Effector memory CD8-positive, alpha-beta T cell (primary cell): ENCODE results near the gene WASF1.

Experiments used
- ATAC-seq: fragments of 150-1000 bp; cut with Tn5 transposase; replicated peaks from 2 replicates; pipeline ENCODE4 v1.10.0; 2021; ENCODE audit warnings: mild to moderate bottlenecking, moderate library complexity
- DNase-seq, 3 experiments: peaks; one replicate each; pipeline ENCODE4 v3.0.0; 2021
- H3K27ac Mint-ChIP-seq, 2 donors: one replicate each; pipeline ENCODE4 v1.8.0; 2022; ENCODE audit warnings: mild to moderate bottlenecking in 2 of 2, mixed read lengths in 2 of 2, moderate library complexity in 2 of 2
- H3K27me3 Mint-ChIP-seq, 2 donors: one replicate each; pipeline ENCODE4 v1.8.0; 2022; ENCODE audit warnings: mixed read lengths in 2 of 2
- H3K36me3 Mint-ChIP-seq: one replicate; pipeline ENCODE4 v1.8.0; 2022; ENCODE audit warnings: mild to moderate bottlenecking, moderate library complexity, mixed read lengths; ENCODE audit not compliant: insufficient read depth
- H3K4me1 Mint-ChIP-seq, 2 donors: one replicate each; pipeline ENCODE4 v1.8.0; 2022; ENCODE audit warnings: low read depth in 2 of 2, mixed read lengths in 2 of 2
- H3K4me3 Mint-ChIP-seq, 2 donors: one replicate each; pipeline ENCODE4 v1.8.0; 2022; ENCODE audit warnings: mild to moderate bottlenecking in 2 of 2, mixed read lengths in 2 of 2, moderate library complexity in 2 of 2
- H3K9me3 Mint-ChIP-seq, 2 donors: one replicate each; pipeline ENCODE4 v1.8.0; 2022; ENCODE audit warnings: mixed read lengths in 2 of 2

WASF1 gene

GRCh38 chr6:110055387-110055735, 124.1 kb downstream of the WASF1 start:
- Mint-ChIP-seq H3K27me3 (peaks cover 42 to 70% of the 10 kb centered on the region in 2 donors), H3K36me3 (no peaks in the 10 kb centered on the region), H3K4me3 (no peak overlapping the region), H3K27ac (no peak overlapping the region), H3K4me1 (no peaks in the 10 kb centered on the region), H3K9me3 (no peaks in the 10 kb centered on the region)
- no peak for ATAC-seq
- DNase-seq = no peak

DNA sequence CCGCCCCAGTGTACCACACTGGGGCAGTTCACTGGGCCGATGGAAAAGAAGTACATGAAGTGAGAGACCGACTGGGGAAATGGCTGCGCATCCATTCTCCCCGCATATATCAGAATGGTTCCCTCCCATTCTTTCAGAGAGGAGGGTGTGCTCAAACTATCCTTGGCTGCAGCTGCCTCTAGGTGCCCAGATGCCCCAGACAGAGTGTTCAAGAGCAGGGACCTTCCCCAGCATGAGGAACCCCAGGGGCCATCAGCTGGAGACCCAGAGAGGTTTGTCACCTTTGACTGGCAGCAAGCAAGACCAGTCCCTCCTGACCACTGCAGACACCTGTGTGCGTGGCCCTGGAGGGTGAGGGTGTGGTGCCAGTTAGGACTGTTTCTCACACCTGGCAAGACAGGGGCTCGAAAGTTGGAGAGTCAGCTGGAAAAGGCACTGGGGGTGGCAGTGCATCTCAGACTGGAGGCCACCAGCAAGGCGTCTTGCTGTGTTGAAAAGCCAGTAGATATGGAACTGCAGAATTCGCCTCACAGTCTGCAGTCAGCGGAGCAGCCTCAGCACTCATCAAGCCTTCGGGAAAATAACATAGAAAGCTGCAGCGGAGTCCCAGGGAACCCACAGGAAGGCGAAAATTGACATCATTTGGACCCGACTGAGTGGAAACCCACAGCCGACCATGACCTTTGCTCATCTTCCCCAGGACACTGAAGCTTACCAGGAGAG, 124.6 kb downstream of the WASF1 start:
- Mint-ChIP-seq H3K36me3 (no peaks in the 10 kb centered on the region), H3K27me3 (peaks cover 37 to 70% of the 10 kb centered on the region in 2 donors), H3K4me3 (no peak overlapping the region), H3K9me3 (no peaks in the 10 kb centered on the region), H3K27ac (no peak overlapping the region), H3K4me1 (no peaks in the 10 kb centered on the region)
- ATAC-seq (no peak), DNase-seq (no peak)

GRCh38 chr6:110053395-110054240, 125.9 kb downstream of the WASF1 start:
- peaks cover 34 to 73% of the 10 kb centered on the region in 2 donors for H3K27me3 Mint-ChIP-seq
- no peaks in the 10 kb centered on the region for H3K36me3 Mint-ChIP-seq
- DNase-seq (no peak), ATAC-seq (no peak)
- H3K4me1 Mint-ChIP-seq = no peaks in the 10 kb centered on the region
- no peaks in the 10 kb centered on the region for H3K9me3 Mint-ChIP-seq
- no peak overlapping the region for H3K27ac Mint-ChIP-seq
- no peak overlapping the region for H3K4me3 Mint-ChIP-seq

DNA sequence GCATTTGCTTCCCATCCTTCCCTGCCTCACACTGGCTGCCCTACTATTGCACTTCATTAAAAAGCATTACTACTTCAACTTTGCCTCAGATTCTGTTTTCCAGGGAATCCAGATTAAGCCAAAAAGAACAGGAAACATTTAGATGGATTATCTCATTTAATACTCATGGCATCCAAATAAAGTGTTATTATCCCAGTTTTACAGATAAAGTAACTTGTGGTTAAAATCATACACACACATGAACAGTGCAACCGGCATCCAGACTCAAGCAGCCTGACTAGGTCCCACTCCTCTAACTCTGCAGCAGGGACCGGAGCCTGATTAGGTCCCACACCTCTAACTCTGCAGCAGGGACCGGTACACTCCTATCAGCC, 129.0 kb downstream of the WASF1 start:
- Mint-ChIP-seq H3K4me3 (no peak overlapping the region), H3K4me1 (no peaks in the 10 kb centered on the region), H3K36me3 (no peaks in the 10 kb centered on the region), H3K9me3 (no peaks in the 10 kb centered on the region), H3K27ac (no peak overlapping the region), H3K27me3 (peaks cover 33 to 75% of the 10 kb centered on the region in 2 donors)
- ATAC-seq = no peak
- no peak for DNase-seq
